ENCODE data around the gene THSD7B.

The THSD7B gene

GRCh38 chr2:137208431-137208891 is 443.1 kb downstream of the THSD7B start:
- no peak for DNase-seq

GRCh38 chr2:137210039-137210438 is 444.7 kb downstream of the THSD7B start:
- DNase-seq = no peak

- no peak for DNase-seq
These were observed 446.4 kb downstream of the THSD7B start for GRCh38 chr2:137211761-137212160.

GRCh38 chr2:137220438-137220993 is 455.2 kb downstream of the THSD7B start:
- no peak for DNase-seq

- DNase-seq = no peak
These were observed 456.6 kb downstream of the THSD7B start for GRCh38 chr2:137221797-137222492.

GRCh38 chr2:137223722-137224121 is 458.4 kb downstream of the THSD7B start:
- DNase-seq = no peak

- no peak for DNase-seq
These were observed 463.2 kb downstream of the THSD7B start for GRCh38 chr2:137228566-137228965.

GRCh38 chr2:137229834-137230233 is 464.5 kb downstream of the THSD7B start:
- no peak for DNase-seq

- DNase-seq = no peak
These were observed 466.3 kb downstream of the THSD7B start for GRCh38 chr2:137231628-137232027.

GRCh38 chr2:137232076-137232475 is 466.7 kb downstream of the THSD7B start:
- no peak for DNase-seq

GRCh38 chr2:137233091-137233490 is 467.7 kb downstream of the THSD7B start:
- no peak for DNase-seq

GRCh38 chr2:137237055-137237454 is 471.7 kb downstream of the THSD7B start:
- no peak for DNase-seq

- no peak for DNase-seq
These were observed 472.7 kb downstream of the THSD7B start for GRCh38 chr2:137238065-137238464.

GRCh38 chr2:137249463-137250130 is 484.3 kb downstream of the THSD7B start:
- no peak for DNase-seq

GRCh38 chr2:137250401-137250800 is 485.1 kb downstream of the THSD7B start:
- no peak for DNase-seq

- DNase-seq = no peak
These were observed 485.7 kb downstream of the THSD7B start for GRCh38 chr2:137251045-137251444.

GRCh38 chr2:137252934-137253333 is 487.6 kb downstream of the THSD7B start:
- no peak for DNase-seq

- no peak for DNase-seq
These were observed 488.7 kb downstream of the THSD7B start for GRCh38 chr2:137254052-137254451.

GRCh38 chr2:137255345-137255744 is 490.0 kb downstream of the THSD7B start:
- DNase-seq = no peak

GRCh38 chr2:137255990-137256389 is 490.6 kb downstream of the THSD7B start:
- DNase-seq = no peak

- no peak for DNase-seq
These were observed 496.7 kb downstream of the THSD7B start for GRCh38 chr2:137261881-137262585.

- no peak for DNase-seq
These were observed 497.2 kb downstream of the THSD7B start for GRCh38 chr2:137262594-137262993.

GRCh38 chr2:137287913-137288639 is 522.7 kb downstream of the THSD7B start:
- no peak for DNase-seq
